WTC11 (cell line): ENCODE results near the gene FETUB. TPM values are rescaled to one million over a fixed set of nuclear protein-coding genes. Genes with fewer than 3 reads are reported as not detected.

Source experiments
- ATAC-seq: fragments of 200-7000 bp; cut with Tn5 transposase; 2 replicates; pipeline ENCODE4 v1.10.0; 2021; ENCODE audit warnings: mild to moderate bottlenecking, moderate library complexity
- CTCF ChIA-PET: fragments of 300-600 bp; sonication (Branson Sonifier 250); formaldehyde crosslinking; loops from one replicate; lab custom pipeline; 2021; ENCODE audit warnings: antibody characterized with exemption; lab: Charles Lee
- POLR2A ChIA-PET: fragments of 350-600 bp; sonication (Branson Sonifier 250); formaldehyde crosslinking; loops from one replicate; lab custom pipeline; 2021; ENCODE audit warnings: antibody characterized with exemption; lab: Charles Lee
- DNase-seq: peaks from one replicate; pipeline ENCODE4 v3.0.0; 2021; ENCODE audit warnings: low spot score
- H3K27ac Mint-ChIP-seq: 2 replicates; pipeline ENCODE4 v1.8.0; 2021; ENCODE audit warnings: mixed read lengths
- H3K27me3 Mint-ChIP-seq: 2 replicates; pipeline ENCODE4 v1.8.0; 2021; ENCODE audit warnings: low read depth, mild to moderate bottlenecking, moderate library complexity, mixed read lengths
- H3K36me3 Mint-ChIP-seq: 2 replicates; pipeline ENCODE4 v1.8.0; 2021; ENCODE audit warnings: mixed read lengths
- H3K4me1 Mint-ChIP-seq: 2 replicates; pipeline ENCODE4 v1.8.0; 2022; ENCODE audit warnings: mixed read lengths
- H3K4me3 Mint-ChIP-seq: 2 replicates; pipeline ENCODE4 v1.8.0; 2021; ENCODE audit warnings: mild to moderate bottlenecking, moderate library complexity, mixed read lengths
- H3K9me3 Mint-ChIP-seq: 2 replicates; pipeline ENCODE4 v1.8.0; 2021; ENCODE audit warnings: mixed read lengths
- ATF1 ChIP-seq: sonication (generic); formaldehyde crosslinking; IDR thresholded peaks from 2 replicates; pipeline ENCODE4 v1.8.1; 2023; ENCODE audit warnings: mild to moderate bottlenecking, moderate library complexity, missing genetic modification reagents
- CBFB ChIP-seq: sonication (generic); formaldehyde crosslinking; IDR thresholded peaks from 2 replicates; pipeline ENCODE4 v1.8.1; 2022; ENCODE audit warnings: mild to moderate bottlenecking, low read depth, missing genetic modification reagents
- CDX4 ChIP-seq: fragments of 250-450 bp; sonication (Bioruptor Pico); IDR thresholded peaks from 2 replicates; pipeline ENCODE4 v1.9.0; 2021; ENCODE audit warnings: moderate library complexity, mild to moderate bottlenecking, inconsistent platforms, borderline replicate concordance
- E2F5 ChIP-seq: sonication (generic); formaldehyde crosslinking; IDR thresholded peaks from 2 replicates; pipeline ENCODE4 v1.8.1; 2022; ENCODE audit warnings: mild to moderate bottlenecking, moderate library complexity, missing genetic modification reagents
- FOXP1 ChIP-seq: sonication (generic); formaldehyde crosslinking; IDR thresholded peaks from 2 replicates; pipeline ENCODE4 v1.8.0; 2022; ENCODE audit warnings: missing genetic modification reagents, mild to moderate bottlenecking, moderate library complexity, borderline replicate concordance
- GABPB1 ChIP-seq: sonication (generic); formaldehyde crosslinking; IDR thresholded peaks from 2 replicates; pipeline ENCODE4 v1.8.1; 2023; ENCODE audit warnings: mild to moderate bottlenecking, missing genetic modification reagents
- GRHL2 ChIP-seq: fragments of 250-450 bp; sonication (Bioruptor Pico); IDR thresholded peaks from 2 replicates; pipeline ENCODE4 v1.8.0; 2022; ENCODE audit warnings: mild to moderate bottlenecking, moderate library complexity; ENCODE audit not compliant: insufficient replicate concordance, severe bottlenecking
- GTF2I ChIP-seq: fragments of 250-450 bp; sonication (Bioruptor Pico); conservative IDR thresholded peaks from 2 replicates; pipeline ENCODE4 v1.4.0; 2021; ENCODE audit warnings: mild to moderate bottlenecking
- HMGA2 ChIP-seq: fragments of 250-450 bp; sonication (Bioruptor Pico); IDR thresholded peaks from 2 replicates; pipeline ENCODE4 v1.4.0; 2021; ENCODE audit warnings: mild to moderate bottlenecking, moderate library complexity
- HMGXB4 ChIP-seq: sonication (generic); formaldehyde crosslinking; IDR thresholded peaks from 2 replicates; pipeline ENCODE4 v1.8.1; 2023; ENCODE audit warnings: mild to moderate bottlenecking, moderate library complexity, missing genetic modification reagents
- JAZF1 ChIP-seq: fragments of 250-450 bp; sonication (Bioruptor Pico); IDR thresholded peaks from 2 replicates; pipeline ENCODE4 v1.9.0; 2021; ENCODE audit warnings: moderate library complexity, mild to moderate bottlenecking, inconsistent platforms
- MYBL2 ChIP-seq: sonication (generic); formaldehyde crosslinking; IDR thresholded peaks from 2 replicates; pipeline ENCODE4 v1.8.1; 2023; ENCODE audit warnings: mild to moderate bottlenecking, moderate library complexity, missing genetic modification reagents
- PRRX2 ChIP-seq: fragments of 250-450 bp; sonication (Bioruptor Pico); IDR thresholded peaks from 2 replicates; pipeline ENCODE4 v1.8.0; 2021; ENCODE audit warnings: mild to moderate bottlenecking
- SOX15 ChIP-seq: fragments of 250-450 bp; sonication (Bioruptor Pico); IDR thresholded peaks from 2 replicates; pipeline ENCODE4 v1.9.0; 2021; ENCODE audit warnings: mild to moderate bottlenecking
- TEAD1 ChIP-seq: sonication (generic); formaldehyde crosslinking; IDR thresholded peaks from 2 replicates; pipeline ENCODE4 v1.8.0; 2022; ENCODE audit warnings: mild to moderate bottlenecking, missing genetic modification reagents
- ZNF317 ChIP-seq: sonication (generic); formaldehyde crosslinking; IDR thresholded peaks from 2 replicates; pipeline ENCODE4 v1.8.1; 2023; ENCODE audit warnings: low read depth, mild to moderate bottlenecking, moderate library complexity, missing genetic modification reagents, borderline replicate concordance
- ZNF512 ChIP-seq: sonication (generic); formaldehyde crosslinking; IDR thresholded peaks from 2 replicates; pipeline ENCODE4 v1.8.1; 2022; ENCODE audit warnings: missing genetic modification reagents, borderline replicate concordance
- ZNF532 ChIP-seq: fragments of 250-450 bp; sonication (Bioruptor Pico); IDR thresholded peaks from 2 replicates; pipeline ENCODE4 v1.9.0; 2021; ENCODE audit warnings: mild to moderate bottlenecking, borderline replicate concordance
- ZNF671 ChIP-seq: fragments of 250-450 bp; sonication (Bioruptor Pico); IDR thresholded peaks from 2 replicates; pipeline ENCODE4 v1.8.0; 2021; ENCODE audit warnings: mild to moderate bottlenecking
- total RNA-seq: library from RNA; stranded (reverse); gene quantifications from 3 replicates; pipeline ENCODE4 v1.2.3, GENCODE V29; 2021

Gene FETUB
- total RNA-seq, 1 experiment from 2014 or later: not detected

- Mint-ChIP-seq H3K27me3 (peaks cover 9% of the 10 kb centered on the region), H3K36me3 (no peaks in the 10 kb centered on the region), H3K9me3 (peaks cover 20% of the 10 kb centered on the region), H3K4me1 (no peaks in the 10 kb centered on the region; the same call in 1 of the 2 replicates), H3K27ac (no peak overlapping the region), H3K4me3 (no peak overlapping the region)
- no peak for ATAC-seq
- TF ChIP-seq ZNF512 (CRISPR knock-in tag): no peak
- no peak for TF ChIP-seq TEAD1 (CRISPR knock-in tag)
- no peak for TF ChIP-seq PRRX2 (CRISPR knock-in tag)
- TF ChIP-seq HMGXB4: no peak
- no peak for TF ChIP-seq ZNF317 (CRISPR knock-in tag)
- TF ChIP-seq CBFB (CRISPR knock-in tag): no peak
- no peak for TF ChIP-seq ATF1
- TF ChIP-seq ZNF532 (CRISPR knock-in tag): no peak
- TF ChIP-seq SOX15 (CRISPR knock-in tag): no peak
- TF ChIP-seq FOXP1: no peak
- no peak for TF ChIP-seq MYBL2 (CRISPR knock-in tag)
- TF ChIP-seq JAZF1: no peak
- TF ChIP-seq E2F5 (CRISPR knock-in tag): no peak
- TF ChIP-seq GABPB1 (CRISPR knock-in tag): no peak
- no peak for TF ChIP-seq HMGA2 (CRISPR knock-in tag)
- ChIA-PET POLR2A (no interaction called here), CTCF (no interaction called here)
- DNase-seq: no peak
These were observed 39.0 kb downstream of the FETUB start for GRCh38 chr3:186679151-186679550.

- H3K9me3 Mint-ChIP-seq: peaks cover 31% of the 10 kb centered on the region
- ChIA-PET CTCF (no interaction called here), POLR2A (no interaction called here)
- TF ChIP-seq CDX4 (no peak), GRHL2 (CRISPR knock-in tag) (no peak), ZNF671 (CRISPR knock-in tag) (no peak), GTF2I (no peak)
- ATAC-seq (no peak), DNase-seq (no peak)
- H3K36me3 Mint-ChIP-seq: peaks cover 11% of the 10 kb centered on the region
- no peak overlapping the region for H3K27ac Mint-ChIP-seq
- H3K4me1 Mint-ChIP-seq: no peaks in the 10 kb centered on the region; the same call in 1 of the 2 replicates
- no peak overlapping the region for H3K4me3 Mint-ChIP-seq
- peaks cover 13% of the 10 kb centered on the region for H3K27me3 Mint-ChIP-seq
These were observed 40.7 kb downstream of the FETUB start for GRCh38 chr3:186680869-186681268.
